ENCODE measurements around the gene ANO2.

GRCh38 chr12:5568325-5568981, 376.6 kb downstream of the ANO2 start:
- TF ChIP-seq CTCF (IDR thresholded peaks at IDR 0.05) (no peak), POLR2AphosphoS5 (IDR thresholded peaks at IDR 0.05) (no peak)

Measured in transverse colon (tissue), 4 donors.